ENCODE data around the gene SURF6. TPM values are rescaled to one million over a fixed set of nuclear protein-coding genes. Genes with fewer than 3 reads are reported as not detected.

The SURF6 gene
- total RNA-seq, 3 donors from 2014 or later (not counting 1 experiment from before 2014, with no cell fraction given) = 13.8 to 23.5 (median 21.3) TPM

DNA sequence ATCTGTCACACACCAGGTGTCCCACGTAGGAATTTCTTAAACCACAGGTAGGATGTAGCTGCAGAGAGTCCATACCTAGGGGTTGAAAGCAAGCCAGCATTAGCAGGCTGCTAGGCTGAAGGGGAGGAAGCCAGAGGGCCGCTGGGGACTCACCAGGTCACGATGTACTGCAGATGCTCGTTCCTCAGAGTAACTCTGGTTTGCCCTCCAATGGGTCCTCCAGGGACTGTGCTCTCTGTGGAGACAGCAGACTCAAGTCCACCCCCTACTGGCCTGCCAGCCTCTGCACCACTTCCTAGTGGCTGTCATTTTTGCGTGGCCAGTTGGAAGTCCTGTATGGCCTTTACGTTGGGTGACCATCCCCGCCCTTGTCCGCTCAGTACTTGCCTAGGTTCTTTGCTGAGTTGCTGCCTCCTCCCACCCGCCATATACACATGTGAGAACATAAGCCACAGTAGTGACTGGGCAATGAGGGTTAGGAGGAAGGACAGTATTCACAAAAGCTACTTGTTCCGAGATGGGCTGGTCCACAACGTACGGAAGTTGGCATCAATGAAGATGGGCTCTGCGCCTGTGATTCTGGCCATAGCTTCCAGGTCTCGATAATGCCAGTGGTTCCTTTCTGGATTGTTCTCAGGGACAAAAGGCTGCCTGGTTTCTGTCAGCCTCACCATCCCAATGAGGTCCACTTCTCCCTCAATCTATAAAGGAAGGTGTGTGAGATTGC, 16.1 kb upstream of the SURF6 start:
- no peak overlapping the region for H3K4me3 Mint-ChIP-seq
- intact Hi-C loops (cut with micrococcal nuclease) = no loop called here
- no peaks in the 10 kb centered on the region for H3K9me3 Mint-ChIP-seq
- no peak for TF ChIP-seq CTCF (IDR thresholded peaks at IDR 0.05)
- Histone ChIP-seq H3K27ac (ENCODE audit: low read length) (no peak overlapping the region), H3K4me1 (ENCODE audit: control insufficient read depth, insufficient read depth, low read length) (peaks cover 39% of the 10 kb centered on the region), H3K9me3 (ENCODE audit: control insufficient read depth, insufficient read depth, low read length) (no peaks in the 10 kb centered on the region), H3K27me3 (ENCODE audit: control insufficient read depth, insufficient read depth, low read length) (no peaks in the 10 kb centered on the region), H3K36me3 (ENCODE audit: control insufficient read depth, insufficient read depth, low read length) (peaks cover 50% of the 10 kb centered on the region), H3K4me3 (ENCODE audit: low read length) (no peak overlapping the region)
- no peaks in the 10 kb centered on the region for H3K27me3 Mint-ChIP-seq (ENCODE audit: low read depth in 2 of 2)
- DNase-seq = peak in 1 of 2 donors; percentile 51
- H3K4me1 Mint-ChIP-seq = peaks cover 34 to 42% of the 10 kb centered on the region in 2 donors
- peaks cover 12% of the 10 kb centered on the region for H3K36me3 Mint-ChIP-seq
- no peak for ATAC-seq
- 82% methylated on average over 13 of the region's 14 CpGs for WGBS (ENCODE audit: insufficient coverage)
- peak overlapping the region in 1 of 2 donors; percentile 31 for H3K27ac Mint-ChIP-seq

- intact Hi-C loops (cut with micrococcal nuclease) = no loop called here
- no peak overlapping the region for H3K4me3 ChIP-seq (ENCODE audit: low read length)
- no peak for DNase-seq
- no peak for TF ChIP-seq CTCF (IDR thresholded peaks at IDR 0.05)
- Mint-ChIP-seq H3K27ac (no peak overlapping the region), H3K36me3 (peaks cover 12% of the 10 kb centered on the region), H3K4me3 (no peak overlapping the region), H3K27me3 (ENCODE audit: low read depth in 2 of 2) (no peaks in the 10 kb centered on the region), H3K9me3 (no peaks in the 10 kb centered on the region), H3K4me1 (peaks cover 39 to 43% of the 10 kb centered on the region in 2 donors)
- no peak for ATAC-seq
- 100% methylated on average over 1 of the region's 3 CpGs for WGBS (ENCODE audit: insufficient coverage)
- H3K27me3 ChIP-seq (ENCODE audit: control insufficient read depth, insufficient read depth, low read length) = no peaks in the 10 kb centered on the region
- H3K4me1 ChIP-seq (ENCODE audit: control insufficient read depth, insufficient read depth, low read length) = peaks cover 40% of the 10 kb centered on the region
- H3K9me3 ChIP-seq (ENCODE audit: control insufficient read depth, insufficient read depth, low read length) = no peaks in the 10 kb centered on the region
- H3K36me3 ChIP-seq (ENCODE audit: control insufficient read depth, insufficient read depth, low read length) = peaks cover 50% of the 10 kb centered on the region
- H3K27ac ChIP-seq (ENCODE audit: low read length) = no peak overlapping the region
Observed at GRCh38 chr9:133351526-133351907, 15.5 kb upstream of the SURF6 start.

- no peak for ATAC-seq
- H3K27me3 Mint-ChIP-seq (ENCODE audit: low read depth in 2 of 2) = no peaks in the 10 kb centered on the region
- WGBS (ENCODE audit: insufficient coverage) = 85% methylated on average over 15 of the region's 15 CpGs
- intact Hi-C loops (cut with micrococcal nuclease) = no loop called here
- TF ChIP-seq CTCF (IDR thresholded peaks at IDR 0.05) = no peak
- H3K9me3 Mint-ChIP-seq = no peaks in the 10 kb centered on the region
- H3K4me1 Mint-ChIP-seq = peaks cover 45 to 47% of the 10 kb centered on the region in 2 donors
- Histone ChIP-seq H3K27ac (ENCODE audit: low read length) (no peak overlapping the region), H3K4me1 (ENCODE audit: control insufficient read depth, insufficient read depth, low read length) (peaks cover 40% of the 10 kb centered on the region), H3K4me3 (ENCODE audit: low read length) (no peak overlapping the region), H3K9me3 (ENCODE audit: control insufficient read depth, insufficient read depth, low read length) (no peaks in the 10 kb centered on the region), H3K27me3 (ENCODE audit: control insufficient read depth, insufficient read depth, low read length) (no peaks in the 10 kb centered on the region), H3K36me3 (ENCODE audit: control insufficient read depth, insufficient read depth, low read length) (peaks cover 52% of the 10 kb centered on the region)
- H3K27ac Mint-ChIP-seq = peak overlapping the region in 1 of 2 donors; percentile 94
- peaks cover 12% of the 10 kb centered on the region for H3K36me3 Mint-ChIP-seq
- DNase-seq = no peak
- peak overlapping the region; percentile 13 for H3K4me3 Mint-ChIP-seq
Observed at GRCh38 chr9:133349965-133350616, 14.1 kb upstream of the SURF6 start.
